Stimulated activated CD8-positive, alpha-beta memory T cell treated with anti-CD3 and anti-CD28 coated beads, Interleukin-15, amount 100 ng/mL, for 48 hours (primary cell): Measurements from ENCODE around the gene ERC1.

Experiments
- DNase-seq, 2 donors: peaks; one replicate each; pipeline ENCODE4 v3.0.0-alpha.2; 2020; ENCODE audit warnings: low read depth in 2 of 2

The ERC1 gene

DNA sequence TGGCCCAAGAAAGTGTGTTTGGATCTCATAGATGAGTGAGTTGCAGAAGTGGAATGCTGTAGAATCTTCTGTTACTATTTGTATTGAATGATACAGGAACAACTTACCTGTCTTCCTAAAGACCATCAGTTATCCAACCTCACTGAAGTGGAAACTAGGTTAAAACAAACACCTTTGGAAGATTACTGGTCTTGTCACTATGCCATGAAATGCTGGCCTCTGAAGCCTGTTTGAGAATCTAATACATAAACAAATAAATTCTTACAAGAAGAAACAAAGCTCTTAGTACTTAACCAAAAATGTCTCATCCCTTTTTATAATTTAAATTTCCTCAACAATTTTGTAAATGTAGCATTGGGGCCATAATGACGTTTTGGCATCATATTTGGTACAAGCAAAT lies 448.2 kb downstream of the ERC1 start:
- DNase-seq: no peak

- no peak for DNase-seq
These were observed 448.7 kb downstream of the ERC1 start for GRCh38 chr12:1439687-1440086.

DNA sequence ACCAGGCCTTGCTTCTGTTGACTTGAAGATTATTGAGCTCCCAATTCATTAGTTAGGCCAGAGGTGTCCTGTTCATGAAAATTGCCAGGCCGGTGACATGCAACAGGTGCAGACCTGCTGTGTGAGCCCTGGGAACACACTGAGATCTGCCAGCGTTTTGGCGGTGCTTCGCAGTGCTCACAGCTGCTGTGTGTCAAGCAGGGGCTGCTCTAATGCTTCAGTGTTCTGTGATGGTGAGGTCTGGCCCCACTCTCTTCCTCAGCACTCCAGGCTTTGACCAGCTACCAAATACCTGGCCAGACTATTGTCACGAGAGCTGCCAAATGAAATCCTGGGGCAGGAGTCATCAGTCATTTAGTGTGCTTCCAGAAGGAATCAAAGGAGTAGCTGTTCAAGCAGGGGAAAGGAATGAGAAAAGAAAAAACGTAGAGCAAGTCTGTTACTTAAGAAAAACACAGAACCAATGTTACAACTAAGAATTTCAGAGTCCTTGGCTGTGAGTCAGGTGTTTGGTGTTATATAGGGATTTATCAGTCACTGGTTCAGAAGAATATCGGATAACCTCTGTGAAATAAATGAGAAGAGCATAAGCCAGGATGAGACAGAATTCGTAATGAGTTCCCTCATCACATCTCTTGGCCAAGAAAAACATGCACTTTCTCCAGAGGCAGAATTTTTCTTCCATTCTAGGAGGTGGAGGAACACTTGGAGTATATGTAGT lies 452.6 kb downstream of the ERC1 start:
- no peak for DNase-seq

DNA sequence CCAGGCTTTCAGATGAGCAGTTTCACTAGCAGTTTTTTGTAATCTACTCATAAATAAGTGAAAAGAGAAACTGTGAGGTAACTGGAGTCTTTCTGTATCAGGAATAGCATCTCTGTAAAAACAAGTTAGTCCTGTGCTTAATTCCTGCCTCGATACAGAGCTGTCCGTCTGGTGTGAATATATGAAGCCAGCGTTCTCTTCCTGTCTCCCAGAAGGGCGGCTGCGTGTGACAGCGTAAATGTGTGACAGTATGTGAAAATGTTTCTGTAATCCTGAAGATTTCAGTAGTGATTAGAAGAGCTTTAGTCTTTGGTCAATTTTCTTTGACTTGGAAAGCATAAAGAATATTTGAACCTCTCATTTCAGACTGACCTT lies 453.1 kb downstream of the ERC1 start:
- no peak for DNase-seq

GRCh38 chr12:1445807-1446206 lies 454.8 kb downstream of the ERC1 start:
- DNase-seq: no peak

DNA sequence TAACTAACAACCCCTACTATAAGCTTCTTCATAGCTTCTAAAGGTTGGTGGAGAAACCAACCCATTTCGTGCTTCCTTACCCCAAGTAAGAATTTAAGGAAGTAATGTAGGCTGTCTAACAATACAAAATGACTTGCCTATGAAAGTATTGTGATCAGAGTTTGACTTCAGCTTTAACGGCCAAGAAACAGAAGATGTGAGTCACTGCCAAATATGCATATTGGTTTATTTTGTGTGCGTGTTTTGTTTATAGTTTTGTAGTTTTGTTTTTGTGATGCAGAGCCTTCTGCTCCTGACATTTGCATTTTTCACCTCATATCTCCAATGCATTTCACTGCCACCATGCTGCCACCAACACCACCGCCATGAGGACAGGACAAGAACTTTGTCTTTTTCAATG lies 457.3 kb downstream of the ERC1 start:
- DNase-seq: no peak

DNA sequence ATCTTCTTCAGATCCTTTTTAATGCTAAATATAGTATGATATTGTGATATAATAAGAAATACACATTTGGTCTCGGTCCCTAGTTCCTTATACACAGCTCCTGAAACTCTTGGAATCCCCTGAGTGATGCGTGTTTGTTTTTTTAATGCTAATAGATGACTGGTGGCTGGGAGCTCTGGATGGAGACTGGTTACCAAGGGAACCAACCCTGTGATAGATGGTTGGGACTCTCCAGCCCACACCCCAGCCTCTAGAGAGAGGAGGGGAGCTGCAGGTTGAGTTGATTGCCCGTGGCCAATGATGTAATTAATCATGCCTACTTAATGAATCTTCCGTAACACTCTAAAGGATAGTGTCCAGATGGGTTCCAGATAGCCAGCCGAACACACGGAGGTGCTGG lies 462.8 kb downstream of the ERC1 start:
- no peak for DNase-seq

DNA sequence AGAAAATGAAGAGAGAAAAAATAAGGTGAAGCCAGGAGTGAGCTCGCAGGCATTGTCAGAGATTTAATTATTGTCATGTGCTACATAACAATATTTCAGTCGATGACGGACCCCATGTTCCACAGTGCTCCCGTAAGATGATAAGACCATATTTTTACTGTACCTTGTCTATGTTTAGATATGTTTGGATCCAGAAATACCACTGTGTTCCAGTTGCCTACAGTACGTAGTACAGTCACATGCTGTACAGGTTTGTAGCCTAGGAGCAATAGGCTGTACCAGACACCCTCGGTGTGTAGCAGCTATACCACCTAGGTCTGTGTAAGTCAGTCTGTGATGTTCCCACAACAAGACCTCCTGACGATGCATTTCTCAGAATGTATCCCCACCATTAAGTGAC lies 465.9 kb downstream of the ERC1 start:
- DNase-seq: no peak

- no peak for DNase-seq
These were observed 466.9 kb downstream of the ERC1 start for GRCh38 chr12:1457901-1458300.

GRCh38 chr12:1459339-1459738 lies 468.3 kb downstream of the ERC1 start:
- DNase-seq: no peak

GRCh38 chr12:1463073-1463905 lies 472.3 kb downstream of the ERC1 start:
- DNase-seq: no peak

DNA sequence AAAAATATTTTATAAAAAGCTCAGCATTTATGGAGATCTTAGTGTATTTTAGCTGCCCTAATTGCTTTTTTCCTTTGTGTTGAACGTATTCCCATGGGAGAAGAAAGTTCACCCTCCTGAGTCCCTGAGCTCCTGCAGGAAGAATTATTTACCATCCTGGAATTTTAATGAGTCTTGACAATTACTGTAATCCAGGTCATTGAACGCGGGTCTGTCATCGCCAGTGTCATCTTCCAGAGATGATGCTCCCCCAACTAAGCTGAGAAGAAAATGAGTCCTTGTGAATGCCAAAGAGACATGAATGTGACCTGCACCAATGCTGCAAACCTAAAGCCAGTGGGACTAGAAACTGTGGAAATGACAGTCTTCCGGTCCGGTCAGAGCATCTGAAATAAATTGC lies 473.9 kb downstream of the ERC1 start:
- DNase-seq: no peak

DNA sequence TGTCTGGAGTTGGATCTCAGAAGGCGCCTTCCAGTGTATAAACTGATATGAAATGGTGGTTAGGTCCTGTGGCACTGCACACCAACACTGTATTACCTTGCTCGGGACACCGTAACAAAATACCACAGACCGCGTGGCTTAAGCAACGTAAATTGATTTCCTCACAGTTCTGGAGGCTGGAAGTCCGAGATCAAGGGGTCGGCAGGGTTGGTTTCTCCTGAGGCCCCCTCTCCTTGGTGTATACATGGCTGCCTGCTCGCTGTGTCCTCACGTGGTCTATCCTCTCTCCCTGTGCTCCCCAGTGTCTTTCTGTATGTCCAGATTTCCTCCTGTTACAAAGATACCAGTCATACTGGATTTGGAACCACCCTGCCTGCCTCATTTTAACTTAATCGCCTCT lies 475.0 kb downstream of the ERC1 start:
- DNase-seq: no peak

- DNase-seq: no peak
These were observed 475.6 kb downstream of the ERC1 start for GRCh38 chr12:1466481-1467154.

GRCh38 chr12:1467710-1468109 lies 476.7 kb downstream of the ERC1 start:
- no peak for DNase-seq

- DNase-seq: no peak
These were observed 478.0 kb downstream of the ERC1 start for GRCh38 chr12:1469070-1469469.

- DNase-seq: no peak
These were observed 479.0 kb downstream of the ERC1 start for GRCh38 chr12:1470051-1470450.

DNA sequence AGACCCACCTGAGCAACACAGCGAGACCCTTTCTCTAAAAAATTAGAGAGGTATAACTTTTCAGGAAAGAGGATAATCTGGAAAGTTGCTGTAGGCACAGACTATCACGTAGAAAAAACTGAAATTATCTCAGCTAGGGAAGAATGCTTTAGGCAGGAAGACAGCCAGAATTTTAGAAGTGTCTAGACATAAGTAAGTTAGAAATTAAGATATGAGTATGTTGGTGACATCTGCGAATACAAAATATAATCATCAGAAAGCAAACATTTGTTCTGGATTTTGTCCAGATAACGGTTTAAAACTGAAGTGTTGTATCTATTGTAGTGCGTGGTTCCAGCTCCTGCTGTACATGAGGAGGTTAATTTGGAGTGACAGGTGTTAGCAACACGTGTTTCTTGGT lies 480.2 kb downstream of the ERC1 start:
- DNase-seq: no peak

- peak in 1 of 2 donors; percentile 21 for DNase-seq
These were observed 482.4 kb downstream of the ERC1 start for GRCh38 chr12:1473418-1473817.

GRCh38 chr12:1474041-1474573 lies 483.1 kb downstream of the ERC1 start:
- peak; percentile 15 to 23 for DNase-seq

DNA sequence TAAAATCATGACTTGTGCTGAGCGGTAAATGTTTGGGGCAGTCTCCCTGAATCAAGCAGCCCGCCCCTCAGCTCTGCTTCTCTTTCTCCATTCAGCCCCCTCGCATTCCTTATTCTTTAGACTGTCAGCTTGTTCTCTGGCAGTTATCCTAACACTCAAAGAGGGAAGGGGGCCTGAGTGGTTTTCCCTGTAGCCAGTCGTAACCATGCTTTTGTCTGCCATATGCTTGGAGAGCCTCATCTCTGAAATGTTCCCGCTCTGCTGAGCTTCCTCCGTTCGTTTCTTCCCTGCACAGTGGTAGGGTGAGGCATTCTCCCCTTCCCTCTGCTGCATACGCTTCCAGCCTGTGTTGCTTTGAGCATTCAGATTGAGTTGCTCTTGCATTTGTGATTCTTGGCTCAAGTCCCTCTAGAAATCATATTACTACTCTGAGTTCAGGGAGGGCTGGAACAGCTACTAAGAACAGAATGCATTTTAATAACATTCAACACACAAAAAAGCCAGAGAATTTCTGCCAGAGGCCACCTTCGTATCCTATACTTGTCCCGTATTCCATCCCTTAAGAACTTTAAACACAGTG lies 483.6 kb downstream of the ERC1 start:
- no peak for DNase-seq

- no peak for DNase-seq
These were observed 488.6 kb downstream of the ERC1 start for GRCh38 chr12:1479645-1480044.
